Measurements from ENCODE around the gene ZNF66. TPM values are rescaled to one million over a fixed set of nuclear protein-coding genes. Genes with fewer than 3 reads are reported as not detected.

The ZNF66 gene
- 0.83 and 3.5 TPM in 2 replicates for total RNA-seq

DNA sequence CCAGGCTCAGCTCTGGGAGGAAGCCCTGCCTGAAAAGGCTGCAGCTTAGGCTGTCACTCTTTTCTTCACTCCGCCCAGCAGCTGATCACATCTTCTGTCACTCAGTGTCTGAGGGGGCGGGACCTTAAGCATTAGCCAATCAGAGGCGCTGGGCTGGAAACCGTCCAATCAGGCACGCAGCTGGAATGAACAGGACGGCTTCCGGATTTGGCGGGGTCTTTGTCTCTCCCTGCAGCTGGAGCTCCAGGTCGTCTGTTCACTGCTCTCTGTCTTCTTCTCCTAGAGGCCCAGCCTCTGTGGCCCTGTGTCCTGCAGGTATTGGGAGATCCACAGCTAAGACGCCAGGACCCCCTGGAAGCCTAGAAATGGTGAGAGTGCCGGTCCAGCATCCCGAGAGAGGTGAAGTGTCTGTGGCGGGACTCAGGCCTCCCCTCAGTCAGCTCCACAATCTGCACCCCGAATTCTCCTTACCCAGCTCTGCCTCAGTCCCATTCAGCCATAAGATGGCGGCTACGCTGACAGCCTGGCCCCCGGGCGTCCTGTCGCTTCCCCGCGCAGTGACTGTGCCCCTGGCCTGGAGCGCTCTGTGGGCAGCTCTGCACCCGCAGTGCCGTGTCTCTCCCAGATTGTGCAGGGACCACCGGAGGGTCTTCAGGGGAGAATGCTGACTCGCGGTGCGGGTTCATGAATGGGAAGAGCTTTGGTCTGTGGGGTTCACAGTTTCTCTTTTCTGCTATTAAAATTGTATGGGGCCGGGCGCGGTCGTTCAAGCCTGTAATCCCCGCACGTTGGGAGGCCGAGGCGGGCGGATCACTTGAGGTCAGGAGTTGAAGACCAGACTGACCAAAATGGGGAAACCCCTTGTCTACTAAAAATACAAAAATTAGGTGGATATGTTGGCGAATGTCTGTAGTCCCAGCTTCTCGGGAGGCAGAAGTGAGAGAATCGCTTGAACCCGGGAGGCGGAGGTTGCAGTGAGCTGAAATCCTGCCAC lies at the start of gene ZNF66:
Gene ZNF66, plus strand, starts transcription at position 222 of the 994 bp plus-strand sequence. Its CDS starts 144 bp downstream, at position 366.

Other genes with a start within 250 kb of the ZNF66 start
- gene ZNF737, start 210.5 kb upstream of the ZNF66 start, total RNA-seq = 10.1 and 12.5 TPM in 2 replicates
- gene ZNF626, start 114.7 kb upstream of the ZNF66 start, total RNA-seq = 13.7 and 14.7 TPM in 2 replicates
- gene ZNF85, start 146.9 kb downstream of the ZNF66 start, total RNA-seq = 1.5 and 4.8 TPM in 2 replicates
- 8.1 and 10.0 TPM in 2 replicates for gene ZNF430, start 244.4 kb downstream of the ZNF66 start, total RNA-seq